ENCODE results near the gene EPS15. TPM values are rescaled to one million over a fixed set of nuclear protein-coding genes. Genes with fewer than 3 reads are reported as not detected.

The EPS15 gene
- total and polyA plus RNA-seq, 12 donors, result 31.7 to 180 (median 104) TPM

DNA sequence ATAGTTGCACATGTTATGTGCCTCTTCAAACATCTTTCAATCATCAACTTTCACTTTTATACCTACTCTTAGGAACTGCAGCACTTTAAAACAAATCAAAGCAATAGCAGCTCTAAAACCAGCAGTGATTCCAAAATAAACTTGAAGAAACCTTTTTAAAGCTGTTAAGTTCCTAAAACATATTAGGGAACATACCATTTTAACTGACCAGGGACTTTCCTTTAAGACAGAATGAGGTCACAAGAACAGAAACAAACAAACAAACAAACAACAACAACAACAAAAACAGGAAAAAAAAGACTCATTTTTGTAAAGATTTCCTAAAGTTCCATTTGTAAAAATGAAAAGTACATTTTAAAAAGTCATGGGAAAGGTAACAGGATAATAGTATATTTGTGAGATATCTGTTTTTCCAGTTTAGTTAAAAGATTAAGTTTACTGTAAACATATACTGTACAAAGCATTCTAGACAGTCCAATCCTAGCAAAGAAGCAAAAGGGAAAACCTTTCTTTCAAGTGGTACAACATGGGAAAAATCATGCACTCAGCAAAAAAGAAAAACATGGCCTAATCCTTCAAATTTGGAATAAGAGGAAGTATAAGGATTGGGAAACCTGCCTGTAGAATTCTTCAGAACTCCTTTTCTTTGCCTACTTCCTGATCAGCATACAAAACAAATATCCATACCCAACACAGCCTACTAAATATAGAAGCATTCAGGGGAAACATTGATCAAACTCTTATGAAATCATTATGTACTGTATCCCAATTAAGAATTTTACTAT, 45.5 kb downstream of the EPS15 start:
- TF ChIP-seq, protein P1, sequence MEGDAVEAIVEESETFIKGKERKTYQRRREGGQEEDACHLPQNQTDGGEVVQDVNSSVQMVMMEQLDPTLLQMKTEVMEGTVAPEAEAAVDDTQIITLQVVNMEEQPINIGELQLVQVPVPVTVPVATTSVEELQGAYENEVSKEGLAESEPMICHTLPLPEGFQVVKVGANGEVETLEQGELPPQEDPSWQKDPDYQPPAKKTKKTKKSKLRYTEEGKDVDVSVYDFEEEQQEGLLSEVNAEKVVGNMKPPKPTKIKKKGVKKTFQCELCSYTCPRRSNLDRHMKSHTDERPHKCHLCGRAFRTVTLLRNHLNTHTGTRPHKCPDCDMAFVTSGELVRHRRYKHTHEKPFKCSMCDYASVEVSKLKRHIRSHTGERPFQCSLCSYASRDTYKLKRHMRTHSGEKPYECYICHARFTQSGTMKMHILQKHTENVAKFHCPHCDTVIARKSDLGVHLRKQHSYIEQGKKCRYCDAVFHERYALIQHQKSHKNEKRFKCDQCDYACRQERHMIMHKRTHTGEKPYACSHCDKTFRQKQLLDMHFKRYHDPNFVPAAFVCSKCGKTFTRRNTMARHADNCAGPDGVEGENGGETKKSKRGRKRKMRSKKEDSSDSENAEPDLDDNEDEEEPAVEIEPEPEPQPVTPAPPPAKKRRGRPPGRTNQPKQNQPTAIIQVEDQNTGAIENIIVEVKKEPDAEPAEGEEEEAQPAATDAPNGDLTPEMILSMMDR (IDR thresholded peaks at IDR 0.05), result no peak
- no peak for TF ChIP-seq POLR2A (IDR thresholded peaks at IDR 0.05)
- intact Hi-C loops (cut with DNase I), result no loop called here
- DNase-seq, result no peak
- H3K27me3 ChIP-seq, result no peaks in the 10 kb centered on the region
- H3K4me3 ChIP-seq, result no peak overlapping the region
- no peaks in the 10 kb centered on the region for H3K9me3 ChIP-seq (replicated peaks in 1 of 3)
- peaks cover 0 to under 1% of the 10 kb centered on the region in 2 donors for H3K36me3 ChIP-seq (replicated peaks in 1 of 2)
- H3K4me1 ChIP-seq (replicated peaks in 1 of 2), result peaks cover 32 to 40% of the 10 kb centered on the region in 2 donors
- H3K27ac ChIP-seq, result peak overlapping the region in 3 of 5 donors; percentile 0 to 62 (median 8)

DNA sequence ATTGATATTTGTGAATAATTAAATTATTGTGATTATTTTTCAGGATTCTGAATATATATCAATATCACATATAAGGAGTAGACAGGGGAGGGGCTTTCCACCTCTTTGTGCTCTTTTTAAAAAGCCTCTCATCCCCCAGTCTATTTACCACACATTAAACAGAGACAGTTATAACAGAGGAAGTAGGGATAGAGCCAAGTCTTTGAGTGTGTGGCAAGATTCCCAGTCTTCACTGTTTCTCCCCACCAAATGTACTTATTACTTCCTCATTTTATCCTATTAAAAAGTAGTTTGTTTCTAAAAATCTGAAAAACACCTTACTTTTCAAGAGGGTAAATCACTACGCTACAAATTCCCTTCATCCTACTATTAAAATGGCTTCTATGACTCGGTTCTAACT, 46.7 kb downstream of the EPS15 start:
- TF ChIP-seq, protein P1 (IDR thresholded peaks at IDR 0.05), result no peak
- TF ChIP-seq POLR2A (IDR thresholded peaks at IDR 0.05), result no peak
- H3K4me1 ChIP-seq (replicated peaks in 1 of 2), result peaks cover 34 to 40% of the 10 kb centered on the region in 2 donors
- 73 to 83% (median 77%) methylated on average over 2 of the region's 2 CpGs for WGBS, 4 donors
- H3K27me3 ChIP-seq, result no peaks in the 10 kb centered on the region
- peaks cover 0 to 10% of the 10 kb centered on the region in 2 donors for H3K36me3 ChIP-seq (replicated peaks in 1 of 2)
- no peaks in the 10 kb centered on the region for H3K9me3 ChIP-seq (replicated peaks in 1 of 3)
- H3K27ac ChIP-seq, result peak overlapping the region in 2 of 5 donors; percentile 24 to 62
- intact Hi-C loops (cut with DNase I), result no loop called here
- no peak for DNase-seq
- no peak overlapping the region for H3K4me3 ChIP-seq

- H3K36me3 ChIP-seq (replicated peaks in 1 of 2), result peaks cover 0 to 10% of the 10 kb centered on the region in 2 donors
- no peak for DNase-seq
- no peaks in the 10 kb centered on the region for H3K27me3 ChIP-seq
- H3K9me3 ChIP-seq (replicated peaks in 1 of 3), result no peaks in the 10 kb centered on the region
- WGBS, 4 donors, result 39 to 50% (median 43%) methylated on average over 3 of the region's 3 CpGs
- no peak for TF ChIP-seq POLR2A (IDR thresholded peaks at IDR 0.05)
- TF ChIP-seq, protein P1 (IDR thresholded peaks at IDR 0.05), result no peak
- no peak overlapping the region for H3K4me3 ChIP-seq
- peaks cover 40 to 41% of the 10 kb centered on the region in 2 donors for H3K4me1 ChIP-seq (replicated peaks in 1 of 2)
- peak overlapping the region in 3 of 5 donors; percentile 22 to 72 (median 45) for H3K27ac ChIP-seq
- intact Hi-C loops (cut with DNase I), result no loop called here
Measured at GRCh38 chr1:51469518-51469917, 49.5 kb downstream of the EPS15 start.

DNA sequence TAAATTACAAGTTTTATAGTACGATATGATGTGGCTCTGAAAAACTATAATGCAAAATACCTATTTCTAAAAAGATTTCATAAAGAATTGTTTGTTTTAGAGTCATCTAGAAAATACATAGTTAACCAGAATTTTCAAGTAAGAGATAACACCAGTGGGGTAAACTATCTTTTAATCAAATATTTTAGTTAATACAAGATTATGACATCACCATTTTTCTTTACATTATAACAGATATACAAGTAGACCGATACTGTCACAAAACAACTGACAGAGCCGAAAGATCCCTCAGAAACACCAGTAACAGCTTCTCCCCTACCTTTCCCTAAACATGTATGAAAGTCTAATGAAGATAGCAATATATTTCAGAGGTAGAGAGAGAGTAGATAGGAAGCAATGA, 54.2 kb downstream of the EPS15 start:
- Histone ChIP-seq H3K36me3 (replicated peaks in 1 of 2) (peaks cover 0 to 18% of the 10 kb centered on the region in 2 donors), H3K4me1 (replicated peaks in 1 of 2) (peaks cover 21% of the 10 kb centered on the region in 2 donors), H3K27ac (no peak overlapping the region), H3K4me3 (no peak overlapping the region), H3K27me3 (no peaks in the 10 kb centered on the region), H3K9me3 (replicated peaks in 1 of 3) (no peaks in the 10 kb centered on the region)
- WGBS, 4 donors, result 95 to 99% (median 97%) methylated on average over 3 of the region's 3 CpGs
- no peak for DNase-seq
- intact Hi-C loops (cut with DNase I), result no loop called here
- TF ChIP-seq, protein P1 (IDR thresholded peaks at IDR 0.05), result no peak
- TF ChIP-seq POLR2A (IDR thresholded peaks at IDR 0.05), result no peak

Data from adrenal gland (tissue), 12 donors.